HG03103 (cell line): ENCODE data around the gene RELL1.

ENCODE experiments used
- ATAC-seq: cut with Tn5 transposase; IDR thresholded peaks from one replicate; pipeline ENCODE4 v1.9.1; 2021; ENCODE audit warnings: low read depth; ENCODE audit not compliant: unreplicated experiment

Gene RELL1

GRCh38 chr4:37604461-37604860, 81.7 kb downstream of the RELL1 start:
- no peak for ATAC-seq

DNA sequence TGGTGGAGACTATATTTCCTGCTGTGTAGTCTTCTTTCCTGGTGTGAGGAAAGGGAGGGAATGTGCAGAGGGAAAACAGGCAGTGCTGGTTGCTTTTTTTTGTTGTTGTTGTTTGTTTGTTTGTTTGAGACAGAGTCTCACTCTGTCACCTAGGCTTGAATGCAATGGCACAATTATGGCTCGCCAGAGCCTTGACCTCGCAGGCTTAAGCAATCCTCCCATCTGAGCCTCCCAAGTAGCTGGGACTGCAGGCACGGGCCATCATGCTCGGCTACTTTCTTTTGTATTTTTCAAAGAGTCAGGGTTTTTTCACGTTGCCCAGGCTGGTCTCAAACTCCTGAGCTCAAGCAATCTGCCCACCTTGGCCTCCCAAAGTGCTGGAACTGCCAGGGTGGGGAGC, 82.5 kb downstream of the RELL1 start:
- no peak for ATAC-seq

- ATAC-seq: no peak
Observed at GRCh38 chr4:37603070-37603468, 83.1 kb downstream of the RELL1 start.

- no peak for ATAC-seq
Observed at GRCh38 chr4:37602454-37603069, 83.6 kb downstream of the RELL1 start.

- ATAC-seq: no peak
Observed at GRCh38 chr4:37601531-37601930, 84.6 kb downstream of the RELL1 start.

DNA sequence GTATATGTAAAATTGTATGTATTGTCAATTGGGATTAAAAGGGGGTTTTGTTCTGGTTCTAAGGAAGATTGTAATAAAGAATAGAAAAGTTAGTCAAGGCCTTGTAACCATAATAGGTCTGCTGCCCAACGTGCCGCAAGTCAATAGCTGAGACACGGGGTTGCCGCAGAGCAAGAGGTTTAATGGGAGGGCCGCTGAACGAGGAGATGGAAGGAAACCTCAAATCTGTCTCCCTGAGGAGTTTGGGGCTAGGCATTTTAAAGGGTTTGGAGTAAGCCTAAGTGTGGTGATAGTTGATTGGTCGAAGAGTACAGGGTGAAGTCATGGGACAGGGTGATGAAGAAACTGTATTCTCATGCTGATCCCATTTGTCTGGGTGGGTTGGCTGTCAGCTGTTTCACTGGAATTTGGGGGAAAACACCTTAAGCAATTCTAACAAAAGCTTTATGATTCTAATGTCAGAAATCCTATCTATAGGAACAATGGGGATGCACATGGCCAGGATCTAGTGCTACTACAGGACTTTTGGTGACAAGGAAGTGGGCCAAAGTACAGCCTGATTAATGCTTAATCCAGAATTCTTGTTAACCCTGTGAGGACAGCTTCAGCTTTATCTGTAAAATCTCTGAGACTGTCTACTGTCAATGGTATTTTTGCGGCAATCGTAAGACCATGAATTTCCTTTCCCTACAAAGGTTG, 86.9 kb downstream of the RELL1 start:
- no peak for ATAC-seq

GRCh38 chr4:37597034-37597433, 89.1 kb downstream of the RELL1 start:
- ATAC-seq: no peak

GRCh38 chr4:37595875-37596680, 90.1 kb downstream of the RELL1 start:
- ATAC-seq: no peak

DNA sequence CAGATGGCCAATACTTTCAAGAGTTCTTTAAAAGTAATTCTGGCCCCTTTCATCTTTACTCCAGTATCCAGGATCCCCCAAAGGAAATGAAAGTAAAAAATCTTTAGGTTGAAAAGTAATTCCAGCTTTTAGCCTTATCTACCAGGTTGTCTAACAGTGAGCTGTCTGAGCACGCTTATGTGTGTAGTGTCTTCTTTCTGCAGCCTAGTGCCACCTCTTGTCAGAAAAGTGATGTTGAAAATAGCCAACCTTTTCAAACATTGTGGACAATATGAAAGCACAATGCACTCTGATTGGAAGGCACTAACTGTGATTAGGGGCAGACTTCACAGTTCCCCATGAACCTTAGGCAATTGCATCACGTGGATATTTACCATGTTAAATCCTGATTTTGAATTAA, 92.1 kb downstream of the RELL1 start:
- ATAC-seq: no peak

GRCh38 chr4:37591349-37591748, 94.8 kb downstream of the RELL1 start:
- no peak for ATAC-seq

GRCh38 chr4:37590016-37590415, 96.2 kb downstream of the RELL1 start:
- no peak for ATAC-seq

DNA sequence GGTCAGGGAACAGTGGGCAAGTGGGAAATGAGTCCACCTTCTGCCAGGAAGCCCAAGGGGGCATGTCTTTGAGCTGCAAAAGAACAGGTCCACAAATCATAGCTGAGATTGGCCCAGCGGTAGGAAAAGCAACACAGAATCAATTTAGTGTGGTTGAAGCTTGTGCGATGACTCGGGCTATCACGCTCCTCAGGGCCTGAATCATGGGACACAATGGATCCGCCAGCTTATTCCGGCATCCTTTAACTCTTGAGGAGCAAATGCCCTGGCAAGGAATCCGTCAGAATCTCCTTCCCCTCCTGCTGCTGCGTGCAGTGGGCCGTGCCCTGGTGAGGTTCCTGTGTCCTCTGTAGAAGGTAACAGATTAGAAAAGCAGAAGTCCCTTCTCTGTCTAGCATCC, 98.0 kb downstream of the RELL1 start:
- ATAC-seq: no peak

DNA sequence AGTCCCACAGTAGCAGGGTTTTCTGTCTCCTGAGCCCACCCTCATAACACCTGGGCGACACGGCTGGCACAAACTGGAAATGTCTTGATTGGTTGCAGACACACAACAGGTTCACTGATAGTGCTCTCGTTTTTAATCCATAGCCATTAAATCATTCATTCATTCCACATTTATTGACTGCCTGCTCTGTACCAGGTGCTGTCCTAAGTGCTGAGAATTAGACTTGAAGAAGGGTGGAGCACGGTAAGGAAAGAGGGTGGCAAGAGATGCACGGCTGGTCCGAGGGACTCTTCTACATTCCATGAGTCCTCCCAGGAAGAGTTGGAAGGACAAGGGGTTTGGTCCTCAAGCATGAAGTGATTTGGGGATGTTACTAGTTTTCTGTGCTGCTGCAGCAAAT, 100.0 kb downstream of the RELL1 start:
- ATAC-seq: no peak

- no peak for ATAC-seq
Observed at GRCh38 chr4:37584493-37585060, 101.6 kb downstream of the RELL1 start.

DNA sequence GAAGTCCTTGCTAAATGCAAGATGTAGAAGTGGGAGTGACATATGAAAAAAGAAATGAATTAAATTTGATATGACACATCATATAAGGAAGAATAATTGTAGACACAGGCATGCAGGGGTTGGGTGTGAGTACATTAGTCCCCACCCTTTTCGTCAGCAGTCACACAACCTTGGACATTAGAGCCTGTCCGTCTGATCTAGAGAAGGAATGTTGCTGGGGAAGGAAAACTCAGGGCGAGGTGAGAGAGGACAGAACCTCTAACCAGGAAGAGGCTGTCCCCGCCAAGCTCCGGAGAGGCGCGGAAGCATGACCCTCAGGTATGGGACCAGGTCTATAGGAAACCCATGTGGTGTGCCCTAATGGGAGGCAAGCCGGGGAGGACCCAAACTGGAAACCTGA, 102.1 kb downstream of the RELL1 start:
- ATAC-seq: no peak

- ATAC-seq: no peak
Observed at GRCh38 chr4:37573566-37573965, 112.6 kb downstream of the RELL1 start.

GRCh38 chr4:37568489-37568888, 117.7 kb downstream of the RELL1 start:
- no peak for ATAC-seq

- no peak for ATAC-seq
Observed at GRCh38 chr4:37567836-37568235, 118.3 kb downstream of the RELL1 start.

GRCh38 chr4:37562592-37562991, 123.6 kb downstream of the RELL1 start:
- ATAC-seq: no peak

DNA sequence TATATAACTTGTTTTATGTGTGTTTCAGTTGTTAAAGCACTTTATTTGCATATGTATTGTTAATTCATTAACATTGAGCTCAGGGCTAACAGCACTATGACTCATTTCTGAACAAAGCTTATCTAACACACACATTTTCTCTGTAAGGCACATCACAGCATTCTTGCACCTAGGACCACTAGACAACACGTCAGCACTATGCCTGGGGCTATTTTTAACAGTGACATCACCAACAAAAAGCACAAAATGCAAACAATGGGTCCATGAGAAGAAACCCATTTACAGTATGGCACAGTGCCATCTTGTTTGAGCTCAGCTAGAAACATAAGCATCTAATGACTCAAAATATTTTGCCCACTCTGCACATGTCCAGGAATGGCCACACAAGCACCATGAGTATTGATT, 124.4 kb downstream of the RELL1 start:
- ATAC-seq: peak; percentile 67

- no peak for ATAC-seq
Observed at GRCh38 chr4:37561196-37561802, 124.9 kb downstream of the RELL1 start.
